LHCN-M2 (cell line): ENCODE data around the gene POU3F2. TPM values are rescaled to one million over a fixed set of nuclear protein-coding genes. Genes with fewer than 3 reads are reported as not detected.
A peak's percentile ranks its signal among the peaks of the same experiment; 100 is the strongest.

Experiments used
- DNase-seq: peaks from one replicate; pipeline ENCODE4 v3.0.0-alpha.2; 2012; ENCODE audit warnings: low read depth
- polyA plus RNA-seq: library from polyadenylated mRNA; unstranded; fragments of >200 nt; gene quantifications from one replicate; pipeline ENCODE4 v1.2.1, GENCODE V29; 2012; ENCODE audit warnings: missing spikeins
- total RNA-seq: library from RNA; depleted of rRNA; stranded (reverse); fragments of >200 nt; gene quantifications from 2 replicates; pipeline ENCODE4 v1.2.3, GENCODE V29; 2014; rRNA removed

The POU3F2 gene
- 0.19 TPM in 1 of 2 replicates, not detected in the other for total RNA-seq
- 0.40 TPM for polyA plus RNA-seq

- DNase-seq, result peak; percentile 82
Observed at GRCh38 chr6:98834060-98835031, at the start of gene POU3F2. TSS of gene POU3F2 (plus strand) at chr6:98834574. CDS start at chr6:98834874, 300 bp downstream.

DNA sequence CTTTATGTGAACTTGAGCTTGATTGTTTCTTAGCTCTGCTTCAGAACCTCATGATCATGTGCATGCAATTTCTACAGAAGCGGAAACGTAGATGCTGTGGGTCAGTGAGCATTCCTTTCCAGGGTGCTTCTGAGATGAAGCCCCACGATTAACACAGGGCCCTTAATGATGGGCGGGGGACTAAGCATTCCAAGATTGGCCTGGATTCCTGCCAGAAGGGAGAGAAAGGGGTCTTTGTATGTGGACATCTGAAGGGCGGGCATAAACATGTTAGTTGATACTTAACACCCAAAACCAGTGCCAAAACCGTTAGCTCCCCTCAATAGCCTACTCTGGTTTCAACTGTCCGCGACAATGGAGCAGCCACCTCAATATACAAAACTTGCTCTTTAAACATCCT lies 46.9 kb upstream of the POU3F2 start:
- no peak for DNase-seq

- no peak for DNase-seq
Observed at GRCh38 chr6:98787961-98788360, 46.4 kb upstream of the POU3F2 start.

GRCh38 chr6:98794307-98794842 lies 40.0 kb upstream of the POU3F2 start:
- DNase-seq, result no peak

DNA sequence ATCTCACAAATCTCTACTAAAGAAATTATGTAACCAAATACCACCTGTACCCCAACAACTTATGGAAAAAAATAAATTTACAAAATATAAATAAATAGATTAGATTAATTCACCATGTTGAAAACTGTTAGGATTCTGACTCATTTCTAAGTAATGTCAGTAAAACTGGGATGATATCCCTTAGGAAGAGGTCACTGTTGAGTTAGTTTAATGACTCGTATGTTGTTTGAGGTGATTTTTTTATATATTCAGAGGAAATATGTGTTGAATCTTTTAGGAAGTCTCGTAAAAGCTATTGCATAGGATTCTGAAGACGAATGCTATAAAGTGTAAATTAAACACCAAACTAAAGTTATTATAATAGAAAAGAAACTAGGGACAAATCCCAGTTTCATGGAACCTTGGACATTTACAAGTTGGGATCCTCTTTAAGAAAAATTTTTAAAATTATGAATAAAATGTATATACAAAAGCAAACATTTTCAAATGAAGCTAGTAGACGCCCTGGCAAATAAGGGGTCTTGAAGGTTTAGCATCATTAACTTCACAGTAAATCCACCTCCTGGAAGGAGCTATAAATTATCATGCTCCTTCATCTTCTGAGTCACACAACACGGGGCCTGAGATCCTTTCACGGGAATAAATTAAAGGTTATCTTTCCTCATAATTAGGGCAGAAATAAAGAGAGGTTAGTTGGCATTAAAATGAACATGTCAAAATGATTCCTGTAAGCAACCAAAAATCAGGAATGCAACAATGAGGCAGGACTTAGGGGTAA lies 37.0 kb upstream of the POU3F2 start:
- DNase-seq, result no peak

DNA sequence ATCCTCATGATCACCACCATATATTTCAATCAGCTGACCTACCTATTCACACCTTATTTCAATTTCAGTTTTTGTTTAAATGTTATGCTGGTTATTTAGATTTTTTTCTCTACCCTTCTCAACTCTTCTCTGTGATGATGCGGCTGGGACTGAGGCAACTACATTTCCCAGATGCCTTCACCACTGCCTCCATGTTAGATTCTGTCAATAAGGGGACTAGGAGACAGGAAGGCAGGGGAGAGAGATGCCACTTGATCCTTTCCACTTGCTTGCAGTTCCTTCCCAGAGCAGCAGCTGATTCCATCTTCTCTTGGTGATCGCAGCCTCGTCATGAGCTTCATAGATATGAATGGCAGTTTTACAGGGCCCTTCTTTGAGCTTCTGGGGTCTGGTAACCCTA lies 33.5 kb upstream of the POU3F2 start:
- DNase-seq, result no peak

DNA sequence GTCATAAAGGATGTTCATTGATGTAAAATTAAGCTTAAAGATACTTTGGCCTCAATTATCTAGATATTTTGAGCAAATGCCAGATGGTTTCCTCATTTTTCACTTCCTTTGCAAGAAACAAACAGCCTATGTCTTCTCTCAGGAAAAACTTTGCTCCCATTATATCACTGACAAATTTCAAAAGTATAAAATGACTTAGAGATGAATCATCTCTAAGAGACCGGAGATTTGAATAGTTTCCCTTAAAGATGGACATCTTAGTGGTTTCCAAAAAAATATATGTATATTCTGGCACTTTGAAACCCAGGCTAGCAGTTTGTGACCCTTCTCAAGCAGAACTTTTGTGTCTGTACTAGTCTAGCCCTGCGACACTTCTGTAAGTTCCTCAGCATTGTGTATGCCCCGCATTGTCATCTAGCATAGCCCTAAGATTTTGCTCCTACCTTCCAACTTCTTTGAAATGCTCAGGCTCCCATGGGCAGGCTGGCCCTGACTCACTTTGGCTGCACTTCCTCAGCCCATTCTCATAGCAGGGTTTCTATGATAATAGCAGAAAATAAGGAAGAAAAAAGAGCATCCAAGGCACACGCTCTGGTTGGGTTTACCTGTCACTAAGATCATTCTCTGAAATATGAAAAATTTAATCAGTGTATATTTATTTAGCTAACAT lies 25.7 kb upstream of the POU3F2 start:
- peak; percentile 11 for DNase-seq

DNA sequence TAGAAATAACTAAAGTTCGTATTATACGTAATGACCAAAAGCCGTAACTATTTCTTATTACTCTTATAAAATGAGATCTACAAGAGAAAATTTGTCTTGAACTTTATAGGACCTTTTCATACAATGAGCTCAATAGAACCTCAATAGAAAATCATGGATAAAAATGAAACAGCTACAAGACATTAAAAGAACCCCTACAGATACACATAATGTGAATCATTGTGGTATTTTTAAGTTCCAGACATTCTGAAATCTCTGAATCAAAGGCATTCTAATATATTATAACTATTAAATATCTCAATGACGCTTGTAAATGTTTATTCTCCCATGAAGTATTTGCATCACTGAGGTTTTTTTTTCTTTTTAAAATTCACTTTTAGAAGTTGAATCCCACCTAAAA lies 22.2 kb upstream of the POU3F2 start:
- no peak for DNase-seq

- DNase-seq, result no peak
Observed at GRCh38 chr6:98816799-98817198, 17.6 kb upstream of the POU3F2 start.

DNA sequence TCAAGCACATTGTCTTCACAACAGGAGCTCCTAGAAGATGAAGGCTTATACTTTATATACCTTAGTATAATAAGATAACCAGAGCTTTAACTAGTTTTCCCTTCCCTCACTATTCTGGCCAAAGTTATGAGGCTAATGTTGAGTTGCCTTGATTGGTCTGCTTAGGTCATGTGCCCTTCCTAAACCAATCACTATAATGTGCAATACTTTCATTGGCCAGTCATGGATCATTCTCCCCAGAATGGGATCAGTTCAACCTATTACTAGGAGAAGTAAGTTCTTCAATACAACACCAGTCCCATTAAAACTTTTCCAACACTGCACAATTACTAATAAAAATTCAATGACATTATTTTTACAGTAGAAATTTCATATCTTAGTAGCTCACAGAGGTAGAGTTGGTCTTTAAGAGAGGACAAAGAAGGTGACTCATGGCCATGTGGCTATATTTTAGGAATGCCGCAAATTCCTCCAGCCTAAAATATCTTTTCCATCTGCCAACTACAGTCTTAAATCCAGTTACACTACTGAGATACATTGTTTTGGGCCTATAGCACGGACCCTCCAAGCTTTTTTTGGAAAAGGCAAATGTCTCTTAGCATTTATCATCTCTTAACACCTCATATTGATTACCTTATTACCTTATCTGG lies 12.5 kb upstream of the POU3F2 start:
- DNase-seq, result peak; percentile 21

DNA sequence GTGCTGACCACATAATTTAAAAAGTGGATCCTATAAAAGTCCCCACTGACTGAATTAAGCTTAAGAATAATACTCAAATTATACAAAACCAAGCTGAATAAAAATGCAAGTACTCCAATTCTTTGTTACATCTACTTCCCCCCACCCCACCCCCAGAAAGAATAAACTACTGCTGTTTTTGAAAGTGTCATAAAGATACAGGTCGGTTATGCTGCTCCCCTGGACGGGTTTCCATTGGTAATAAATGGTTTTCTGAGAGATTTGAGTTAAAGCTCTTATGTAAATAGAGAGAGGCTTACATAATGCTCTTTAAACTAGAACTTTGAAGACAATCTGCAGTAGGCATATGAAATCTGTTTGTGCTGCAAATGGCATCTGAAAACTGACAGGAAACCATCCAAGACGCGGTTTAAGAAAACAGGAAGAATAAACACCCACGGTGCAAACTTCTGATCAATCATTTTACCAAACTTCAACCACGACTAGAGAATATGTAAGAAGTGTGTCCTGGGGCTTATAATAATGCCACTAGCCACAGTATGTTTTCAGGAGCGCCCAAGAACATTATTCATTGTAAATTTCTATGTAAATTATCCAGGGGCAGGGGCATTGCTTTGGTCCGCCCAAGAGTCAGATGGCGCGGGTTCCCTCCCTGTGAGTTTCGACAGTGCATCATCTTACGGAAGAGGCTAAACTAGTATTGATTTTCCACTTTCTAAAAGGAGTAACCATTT lies 10.8 kb upstream of the POU3F2 start:
- DNase-seq, result no peak

DNA sequence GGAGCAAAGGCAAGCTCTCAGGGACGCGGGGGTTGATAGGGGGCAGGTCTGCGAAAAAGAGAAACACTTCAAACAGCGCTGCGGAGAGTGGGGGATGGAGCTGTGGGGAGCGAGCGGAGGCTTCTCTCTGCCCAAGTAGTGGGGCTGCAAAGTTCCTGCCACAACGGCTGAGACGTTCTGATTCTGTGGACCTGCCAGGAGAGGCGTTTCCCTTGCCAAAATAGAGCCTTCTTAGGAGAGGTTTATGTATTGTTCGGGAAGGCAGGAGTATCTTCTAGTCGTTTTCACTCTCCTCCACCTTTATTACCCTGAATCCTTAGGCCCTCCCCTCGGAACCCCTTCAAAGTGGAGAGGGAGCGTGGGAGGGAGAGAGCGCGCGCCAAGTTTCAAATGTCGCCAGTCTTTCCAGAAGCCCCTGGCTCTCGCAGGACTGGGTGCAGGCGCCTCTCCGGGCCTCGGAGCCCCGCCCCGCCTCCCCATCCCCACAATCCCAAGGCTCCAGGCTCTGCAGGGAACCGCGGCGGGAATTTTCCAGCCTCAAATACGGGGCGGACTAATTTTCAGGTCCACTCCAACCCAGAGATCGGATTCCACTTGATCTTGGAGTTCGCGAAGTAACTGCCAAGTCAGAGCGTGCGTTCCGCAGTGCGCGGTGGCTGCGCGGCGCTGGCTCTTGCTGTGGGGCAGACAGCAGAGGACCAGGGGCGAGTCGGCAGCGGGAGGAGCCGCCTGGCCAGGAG lies 10.0 kb upstream of the POU3F2 start:
- no peak for DNase-seq

DNA sequence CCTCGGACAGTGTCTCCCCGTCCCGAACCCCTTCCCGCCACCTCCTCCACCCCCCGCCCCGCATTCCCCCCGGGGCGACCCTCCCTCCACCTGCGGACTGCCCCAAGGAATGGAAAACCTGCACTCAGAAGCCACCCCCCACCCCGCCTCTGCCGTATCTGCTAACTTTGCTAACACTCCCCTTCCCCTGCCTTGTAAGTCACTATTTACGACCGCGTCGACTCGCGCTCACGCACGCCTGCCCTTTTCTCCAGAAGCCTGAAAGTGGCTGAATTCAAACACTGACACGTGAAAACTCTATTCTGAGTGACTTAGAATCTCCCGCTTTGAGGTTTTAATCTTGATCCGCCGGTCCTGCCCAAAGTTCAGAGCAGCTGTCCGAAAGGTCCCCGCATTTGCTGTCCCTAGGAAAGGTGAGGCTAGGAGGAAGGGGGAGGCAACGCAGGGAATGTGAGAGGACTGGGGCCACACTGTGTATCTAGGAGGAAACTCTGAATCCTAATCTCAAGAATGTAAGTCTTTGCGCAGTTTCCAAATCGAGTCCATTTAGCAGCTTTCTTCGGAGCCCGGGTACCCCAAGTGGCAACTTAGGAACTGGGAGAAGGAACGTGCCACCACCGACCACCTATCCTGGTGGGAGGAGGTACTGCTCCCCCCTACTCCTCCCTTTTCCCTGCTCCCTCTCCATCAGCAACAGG lies 9.3 kb upstream of the POU3F2 start:
- no peak for DNase-seq

- DNase-seq, result no peak
Observed at GRCh38 chr6:98825600-98826230, 8.7 kb upstream of the POU3F2 start.

GRCh38 chr6:98827295-98828159 lies 6.8 kb upstream of the POU3F2 start:
- DNase-seq, result peak; percentile 3

GRCh38 chr6:98828211-98828788 lies 6.1 kb upstream of the POU3F2 start:
- no peak for DNase-seq

DNA sequence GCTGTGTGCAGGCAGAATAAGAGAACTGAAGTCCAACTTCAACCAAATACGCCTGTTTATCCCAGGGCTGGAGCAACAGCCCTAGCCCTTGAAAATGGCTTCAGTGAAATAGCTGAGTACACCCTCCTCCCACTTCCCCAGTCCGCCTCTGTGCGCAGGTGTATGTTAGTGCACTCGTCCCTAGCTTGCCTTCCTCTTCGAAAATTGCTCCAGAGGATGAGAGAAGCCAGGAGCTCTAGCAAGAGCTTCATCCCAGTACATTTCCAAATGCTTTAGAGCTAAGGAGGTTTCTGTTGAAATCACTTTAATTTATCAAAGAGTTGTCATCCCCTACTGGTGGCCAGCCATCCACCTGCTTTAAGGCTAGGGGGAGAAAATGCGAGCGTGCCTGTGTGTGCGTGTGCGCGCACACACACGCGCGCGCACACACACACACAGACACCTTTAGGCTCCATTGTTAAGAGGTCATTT lies 5.4 kb upstream of the POU3F2 start:
- DNase-seq, result no peak
